ENCODE measurements around the gene CRACR2A. TPM values are rescaled to one million over a fixed set of nuclear protein-coding genes. Genes with fewer than 3 reads are reported as not detected.

The CRACR2A gene
- total and polyA plus RNA-seq, 2 of the 13 experiments (the other 11 are each of a cell fraction or from before 2014, with no cell fraction given): 0.09 to 0.20 TPM

GRCh38 chr12:3752096-3752709, 706 bp downstream of the CRACR2A start:
- H3K9ac ChIP-seq (ENCODE audit: insufficient read depth, low read depth, low read length): no peak overlapping the region
- no peak overlapping the region for H3K4me2 ChIP-seq (ENCODE audit: low read depth, low read length)
- no peaks in the 10 kb centered on the region for H3K79me2 ChIP-seq (ENCODE audit: insufficient read depth, low read length)
- no peak overlapping the region for H2AFZ ChIP-seq (ENCODE audit: low read length)
- ChIA-PET POLR2A (no interaction called here), CTCF (ENCODE audit: low intra/inter-chr PET ratio, low total read pairs) (no interaction called here)
- in situ Hi-C loops (cut with HindIII; ENCODE audit: extremely low pct_ligation_motif_present, low pct_unique_long_range_greater_than_20kb): no loop called here
- peak; percentile 57; the same call in 2 of the 3 replicates for ATAC-seq
- H3K27me3 ChIP-seq (ENCODE audit: control insufficient read depth in 1 of 2, insufficient read depth in 2 of 2, low read length in 2 of 2): no peaks in the 10 kb centered on the region; a peak in 1 of 5 replicates
- no peak for FAIRE-seq
- no peak overlapping the region for H3K27ac ChIP-seq (ENCODE audit: extremely low read length, insufficient read depth, low read length)
- H3K4me3 ChIP-seq (replicated peaks in 1 of 3; ENCODE audit: insufficient read depth in 1 of 3, low read depth in 2 of 3, low read length in 3 of 3): no peak overlapping the region; a peak in 1 of 6 replicates
- BruUV-seq (replicated peaks): no TSS peak
- DNase-seq (ENCODE audit: low spot score): peak; percentile 13
- no peaks in the 10 kb centered on the region for H3K36me3 ChIP-seq (replicated peaks in 1 of 2; ENCODE audit: control insufficient read depth in 1 of 2, insufficient read depth in 2 of 2, low read length in 2 of 2)
- H4K20me1 ChIP-seq (ENCODE audit: insufficient read depth, low read length): no peaks in the 10 kb centered on the region
- intact Hi-C loops (cut with micrococcal nuclease; ENCODE audit: unreplicated experiment): no loop called here
- whole genome bisulfite sequencing (ENCODE audit: low lambda C conversion rate): 29% methylated on average over 13 of the region's 18 CpGs
- H3K9me3 ChIP-seq (ENCODE audit: low read length): no peaks in the 10 kb centered on the region
- TF ChIP-seq ZNF569 (CRISPR knock-in tag; IDR thresholded peaks at IDR 0.05; ENCODE audit: borderline replicate concordance) (no peak), ZNF687 (CRISPR knock-in tag; IDR thresholded peaks at IDR 0.05) (peak; percentile 21; the same call in 1 of the 2 replicates)
- TF ChIP-seq, protein P1, sequence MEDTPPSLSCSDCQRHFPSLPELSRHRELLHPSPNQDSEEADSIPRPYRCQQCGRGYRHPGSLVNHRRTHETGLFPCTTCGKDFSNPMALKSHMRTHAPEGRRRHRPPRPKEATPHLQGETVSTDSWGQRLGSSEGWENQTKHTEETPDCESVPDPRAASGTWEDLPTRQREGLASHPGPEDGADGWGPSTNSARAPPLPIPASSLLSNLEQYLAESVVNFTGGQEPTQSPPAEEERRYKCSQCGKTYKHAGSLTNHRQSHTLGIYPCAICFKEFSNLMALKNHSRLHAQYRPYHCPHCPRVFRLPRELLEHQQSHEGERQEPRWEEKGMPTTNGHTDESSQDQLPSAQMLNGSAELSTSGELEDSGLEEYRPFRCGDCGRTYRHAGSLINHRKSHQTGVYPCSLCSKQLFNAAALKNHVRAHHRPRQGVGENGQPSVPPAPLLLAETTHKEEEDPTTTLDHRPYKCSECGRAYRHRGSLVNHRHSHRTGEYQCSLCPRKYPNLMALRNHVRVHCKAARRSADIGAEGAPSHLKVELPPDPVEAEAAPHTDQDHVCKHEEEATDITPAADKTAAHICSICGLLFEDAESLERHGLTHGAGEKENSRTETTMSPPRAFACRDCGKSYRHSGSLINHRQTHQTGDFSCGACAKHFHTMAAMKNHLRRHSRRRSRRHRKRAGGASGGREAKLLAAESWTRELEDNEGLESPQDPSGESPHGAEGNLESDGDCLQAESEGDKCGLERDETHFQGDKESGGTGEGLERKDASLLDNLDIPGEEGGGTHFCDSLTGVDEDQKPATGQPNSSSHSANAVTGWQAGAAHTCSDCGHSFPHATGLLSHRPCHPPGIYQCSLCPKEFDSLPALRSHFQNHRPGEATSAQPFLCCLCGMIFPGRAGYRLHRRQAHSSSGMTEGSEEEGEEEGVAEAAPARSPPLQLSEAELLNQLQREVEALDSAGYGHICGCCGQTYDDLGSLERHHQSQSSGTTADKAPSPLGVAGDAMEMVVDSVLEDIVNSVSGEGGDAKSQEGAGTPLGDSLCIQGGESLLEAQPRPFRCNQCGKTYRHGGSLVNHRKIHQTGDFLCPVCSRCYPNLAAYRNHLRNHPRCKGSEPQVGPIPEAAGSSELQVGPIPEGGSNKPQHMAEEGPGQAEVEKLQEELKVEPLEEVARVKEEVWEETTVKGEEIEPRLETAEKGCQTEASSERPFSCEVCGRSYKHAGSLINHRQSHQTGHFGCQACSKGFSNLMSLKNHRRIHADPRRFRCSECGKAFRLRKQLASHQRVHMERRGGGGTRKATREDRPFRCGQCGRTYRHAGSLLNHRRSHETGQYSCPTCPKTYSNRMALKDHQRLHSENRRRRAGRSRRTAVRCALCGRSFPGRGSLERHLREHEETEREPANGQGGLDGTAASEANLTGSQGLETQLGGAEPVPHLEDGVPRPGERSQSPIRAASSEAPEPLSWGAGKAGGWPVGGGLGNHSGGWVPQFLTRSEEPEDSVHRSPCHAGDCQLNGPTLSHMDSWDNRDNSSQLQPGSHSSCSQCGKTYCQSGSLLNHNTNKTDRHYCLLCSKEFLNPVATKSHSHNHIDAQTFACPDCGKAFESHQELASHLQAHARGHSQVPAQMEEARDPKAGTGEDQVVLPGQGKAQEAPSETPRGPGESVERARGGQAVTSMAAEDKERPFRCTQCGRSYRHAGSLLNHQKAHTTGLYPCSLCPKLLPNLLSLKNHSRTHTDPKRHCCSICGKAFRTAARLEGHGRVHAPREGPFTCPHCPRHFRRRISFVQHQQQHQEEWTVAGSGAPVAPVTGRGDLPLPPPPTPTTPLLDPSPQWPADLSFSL (CRISPR knock-in tag; IDR thresholded peaks at IDR 0.05): peak; percentile 49; the same call in 1 of the 2 replicates
- H3K4me1 ChIP-seq (ENCODE audit: insufficient read depth, low read length): peaks cover 12% of the 10 kb centered on the region; the same call in 1 of the 2 replicates

Measured in HepG2 (cell line).